ENCODE data around the gene TBXT.

GRCh38 chr6:166176106-166176505, 8.5 kb upstream of the TBXT start:
- no peak for TF ChIP-seq POLR2A (IDR thresholded peaks at IDR 0.05; ENCODE audit: low read depth, low read length)
- TF ChIP-seq POLR2AphosphoS5 (IDR thresholded peaks at IDR 0.05; ENCODE audit: low read depth, low read length) = no peak
- no peak for TF ChIP-seq TAF1 (IDR thresholded peaks at IDR 0.05; ENCODE audit: borderline replicate concordance, low read depth, low read length)

Measured in GM12892 (cell line).